HepG2 (cell line): ENCODE data around the gene SEH1L. TPM values are rescaled to one million over a fixed set of nuclear protein-coding genes. Genes with fewer than 3 reads are reported as not detected.

Experiments
- ATAC-seq: fragments of 200-7000 bp; cut with Tn5 transposase; 3 replicates; pipeline ENCODE4 v1.9.1; 2020; ENCODE audit warnings: mild to moderate bottlenecking, moderate library complexity
- BruUV-seq: library from RNA; stranded (reverse); fragments of 400-500 nt; replicated peaks from 2 replicates; lab custom pipeline; 2021; lab: Mats Ljungman, UMichigan
- CTCF ChIA-PET: fragments of 300-600 bp; formaldehyde crosslinking; extraction: SDS; loops from one replicate; lab custom pipeline; 2021; ENCODE audit warnings: low total read pairs, inconsistent platforms, low intra/inter-chr PET ratio; lab: Yijun Ruan, JAX
- POLR2A ChIA-PET: fragments of 350-600 bp; sonication (Branson Sonifier 250); formaldehyde crosslinking; loops from one replicate; lab custom pipeline; 2020; ENCODE audit warnings: antibody characterized with exemption, inconsistent platforms; lab: Yijun Ruan, JAX
- DNase-seq: peaks from one replicate; pipeline ENCODE4 v3.0.0-alpha.2; 2015; ENCODE audit warnings: low spot score
- FAIRE-seq: peaks from 3 replicates; lab custom pipeline; 2011; peaks lifted over from hg19 to GRCh38; lab: Jason Lieb, UNC
- H2AFZ ChIP-seq: one replicate; pipeline ENCODE4 v1.6.1; 2011; ENCODE audit warnings: low read length, inconsistent platforms
- H3K27ac ChIP-seq: fragments of 300-600 bp; 3 replicates; pipeline ENCODE4 v1.8.0; 2011; ENCODE audit warnings: mixed run types, mild to moderate bottlenecking, mixed read lengths, low read length, inconsistent platforms; ENCODE audit not compliant: insufficient read depth; ENCODE audit errors: extremely low read length
- H3K27me3 ChIP-seq, 2 experiments: fragments of 200-600 bp in 1 of 2; 2 replicates in 1 of 2; 3 replicates in 1 of 2; pipeline versions ENCODE4 v1.6.0 to v1.8.0; 2011; ENCODE audit warnings: low read length in 2 of 2, mild to moderate bottlenecking in 2 of 2, moderate library complexity in 2 of 2, inconsistent platforms in 1 of 2; ENCODE audit not compliant: insufficient read depth in 2 of 2, control insufficient read depth in 1 of 2
- H3K36me3 ChIP-seq, 2 experiments: fragments of 200-600 bp in 1 of 2; replicated peaks in 1 of 2; 2 replicates in 1 of 2; 3 replicates in 1 of 2; pipeline versions ENCODE4 v1.5.1 to v1.8.0; 2011; ENCODE audit warnings: low read length in 2 of 2, inconsistent platforms in 1 of 2; ENCODE audit not compliant: insufficient read depth in 2 of 2, control insufficient read depth in 1 of 2
- H3K4me1 ChIP-seq: 2 replicates; pipeline ENCODE4 v1.5.1; 2012; ENCODE audit warnings: low read length, inconsistent platforms; ENCODE audit not compliant: insufficient read depth
- H3K4me2 ChIP-seq: 2 replicates; pipeline ENCODE4 v1.6.0; 2011; ENCODE audit warnings: low read depth, low read length, inconsistent platforms
- H3K4me3 ChIP-seq, 3 experiments: fragments of 200-600 bp in 1 of 3; sonication (generic), shearing (Covaris generic) in 1 of 3; replicated peaks in 1 of 3; 2 replicates each; pipeline ENCODE4 v1.5.1; 2011 to 2016; ENCODE audit warnings: low read length in 3 of 3, inconsistent platforms in 2 of 3, low read depth in 2 of 3, mild to moderate bottlenecking in 2 of 3, control low read depth in 1 of 3, mixed read lengths in 1 of 3; ENCODE audit not compliant: insufficient read depth in 1 of 3
- H3K79me2 ChIP-seq: one replicate; pipeline ENCODE4 v1.6.1; 2011; ENCODE audit warnings: low read length, inconsistent platforms; ENCODE audit not compliant: insufficient read depth
- H3K9ac ChIP-seq: 2 replicates; pipeline ENCODE4 v1.6.0; 2011; ENCODE audit warnings: mild to moderate bottlenecking, low read depth, low read length, inconsistent platforms; ENCODE audit not compliant: insufficient read depth
- H3K9me3 ChIP-seq: 2 replicates; pipeline ENCODE4 v1.5.1; 2012; ENCODE audit warnings: mild to moderate bottlenecking, low read length
- H4K20me1 ChIP-seq: 2 replicates; pipeline ENCODE4 v1.6.0; 2011; ENCODE audit warnings: inconsistent platforms, mild to moderate bottlenecking, low read length, moderate library complexity; ENCODE audit not compliant: insufficient read depth
- FOXO4 ChIP-seq: sonication (generic); formaldehyde crosslinking; conservative IDR thresholded peaks from 2 replicates; pipeline ENCODE4 v1.8.1; 2023; ENCODE audit warnings: missing genetic modification reagents
- JUN ChIP-seq: sonication (generic); formaldehyde crosslinking; IDR thresholded peaks from 2 replicates; pipeline ENCODE4 v1.4.0; 2020; ENCODE audit warnings: mild to moderate bottlenecking, missing genetic modification reagents
- KAT7 ChIP-seq: IDR thresholded peaks from 2 replicates; pipeline ENCODE4 v1.6.1; 2018; ENCODE audit warnings: borderline replicate concordance, missing compliant biosample characterization
- KLF15 ChIP-seq: sonication (generic); formaldehyde crosslinking; IDR thresholded peaks from 2 replicates; pipeline ENCODE4 v1.8.1; 2023; ENCODE audit warnings: borderline replicate concordance, mild to moderate bottlenecking, inconsistent platforms, missing genetic modification reagents, mixed read lengths
- NBN ChIP-seq: fragments of 450-650 bp; conservative IDR thresholded peaks from 2 replicates; pipeline ENCODE4 v1.6.1; 2017
- NCOA2 ChIP-seq: sonication (generic); formaldehyde crosslinking; IDR thresholded peaks from 2 replicates; pipeline ENCODE4 v1.8.0; 2022; ENCODE audit warnings: inconsistent platforms
- NFAT5 ChIP-seq: sonication (generic); formaldehyde crosslinking; IDR thresholded peaks from 2 replicates; pipeline ENCODE4 v1.4.0; 2020; ENCODE audit warnings: missing genetic modification reagents
- PBX2 ChIP-seq: IDR thresholded peaks from 2 replicates; pipeline ENCODE4 v1.6.1; 2016; ENCODE audit warnings: control low read depth
- SOX6 ChIP-seq, 2 experiments: fragments of 450-650 bp in 1 of 2; sonication (generic) in 1 of 2; formaldehyde crosslinking in 1 of 2; IDR thresholded peaks; 2 replicates each; pipeline versions ENCODE4 v1.4.0 to v1.6.1; 2017 to 2020; ENCODE audit warnings: antibody characterized with exemption in 1 of 2, mild to moderate bottlenecking in 1 of 2, missing genetic modification reagents in 1 of 2
- TBL1XR1 ChIP-seq: fragments of 150-350 bp; IDR thresholded peaks from 2 replicates; pipeline ENCODE4 v1.6.1; 2014; ENCODE audit warnings: borderline replicate concordance, low read length; ENCODE audit not compliant: partially characterized antibody
- ZFP82 ChIP-seq: sonication (generic); formaldehyde crosslinking; IDR thresholded peaks from 2 replicates; pipeline ENCODE4 v1.5.1; 2020; ENCODE audit warnings: mild to moderate bottlenecking, missing genetic modification reagents, borderline replicate concordance
- ZNF672 ChIP-seq: sonication (generic); formaldehyde crosslinking; IDR thresholded peaks from 2 replicates; pipeline ENCODE4 v1.8.1; 2022; ENCODE audit warnings: missing genetic modification reagents
- ZNF841 ChIP-seq: sonication (generic); formaldehyde crosslinking; IDR thresholded peaks from 2 replicates; pipeline ENCODE4 v1.8.1; 2023; ENCODE audit warnings: missing genetic modification reagents, borderline replicate concordance
- ZZZ3 ChIP-seq: sonication (generic); formaldehyde crosslinking; IDR thresholded peaks from 2 replicates; pipeline ENCODE4 v1.4.0; 2020; ENCODE audit warnings: missing genetic modification reagents, mild to moderate bottlenecking, borderline replicate concordance
- WGBS: methylation state at CpG from one replicate; pipeline ENCODE4 v1.1.6; 2017; ENCODE audit warnings: low lambda C conversion rate; 5-methylcytosine and 5-hydroxymethylcytosine counted together
- in situ Hi-C: cut with HindIII; loops from 2 replicates; pipeline ENCODE4 v1.10.0; 2017; ENCODE audit warnings: low pct_unique_long_range_greater_than_20kb; ENCODE audit not compliant: extremely low pct_ligation_motif_present
- intact Hi-C: fragments of 100-400 bp; cut with micrococcal nuclease; formaldehyde crosslinking; loops from one replicate; pipeline ENCODE4 v1.10.0; 2022; ENCODE audit not compliant: unreplicated experiment
- polyA plus RNA-seq, 8 experiments: library from polyadenylated mRNA; depleted of rRNA in 3 of 8; stranded (reverse) in 7 of 8; unstranded in 1 of 8; fragments of >200 nt; fragmentation: Illumina TruSeq in 4 of 8; extraction: Trizol in 4 of 8; gene quantifications; 2 replicates each; pipeline versions ENCODE4 v1.2.1 to v1.2.3, GENCODE V29; 2011 to 2016; ENCODE audit warnings: low read depth in 4 of 8, missing spikeins in 1 of 8, mixed read lengths in 1 of 8; ENCODE audit not compliant: insufficient read depth in 1 of 8
- total RNA-seq, 5 experiments: library from RNA; depleted of rRNA; stranded (reverse); fragments of >200 nt; fragmentation: Illumina TruSeq; extraction: Trizol; gene quantifications; 2 replicates each; pipeline ENCODE4 v1.2.3, GENCODE V29; 2016; ENCODE audit warnings: low read depth in 1 of 5

The SEH1L gene
- total and polyA plus RNA-seq, 2 of the 13 experiments (the other 11 are each of a cell fraction or from before 2014, with no cell fraction given), result 59.6 to 63.5 TPM

- TF ChIP-seq PBX2 (CRISPR knock-in tag), result no peak
- no peak for TF ChIP-seq ZFP82 (CRISPR knock-in tag)
- no peak for TF ChIP-seq TBL1XR1
- TF ChIP-seq SOX6 (IDR thresholded peaks at IDR 0.05), result no peak
- no peak for TF ChIP-seq SOX6 (CRISPR knock-in tag; IDR thresholded peaks at IDR 0.05)
- TF ChIP-seq KAT7 (CRISPR knock-in tag), result no peak
- TF ChIP-seq NCOA2, result no peak
These were observed 63.9 kb downstream of the SEH1L start (continued) for GRCh38 chr18:13011719-13012118.

- no peak overlapping the region for H3K4me2 ChIP-seq
- H3K27me3 ChIP-seq, result no peaks in the 10 kb centered on the region
- no peak for FAIRE-seq
- intact Hi-C loops (no loop called here), in situ Hi-C loops (loop anchor here (25.0 kb wide), 1 partner anchor 623 kb away; no protein-coding TSS in a partner anchor)
- no peak for DNase-seq
- H2AFZ ChIP-seq, result no peak overlapping the region
- H3K9me3 ChIP-seq, result no peaks in the 10 kb centered on the region
- POLR2A ChIA-PET, result no interaction called here
- no peaks in the 10 kb centered on the region; the same call in 1 of the 2 replicates for H3K4me1 ChIP-seq
- BruUV-seq, result no TSS peak
- H3K79me2 ChIP-seq, result no peaks in the 10 kb centered on the region
- 90% methylated on average over 2 of the region's 2 CpGs for WGBS
- H3K4me3 ChIP-seq, result no peak overlapping the region
- H3K27ac ChIP-seq, result no peak overlapping the region
- no peak overlapping the region for H3K9ac ChIP-seq
- H3K36me3 ChIP-seq, result peaks cover 15 to 60% of the 10 kb centered on the region in 2 experiments
- H4K20me1 ChIP-seq, result no peaks in the 10 kb centered on the region
- ATAC-seq, result no peak
- CTCF ChIA-PET, result no interaction called here
- no peak for TF ChIP-seq NFAT5 (CRISPR knock-in tag)
- TF ChIP-seq ZNF672 (CRISPR knock-in tag), result no peak
- no peak for TF ChIP-seq ZZZ3 (CRISPR knock-in tag)
- no peak for TF ChIP-seq FOXO4
- no peak for TF ChIP-seq KLF15 (CRISPR knock-in tag)
- no peak for TF ChIP-seq NBN
- TF ChIP-seq JUN (CRISPR knock-in tag), result no peak
- TF ChIP-seq ZNF841, result no peak
These were observed 66.4 kb downstream of the SEH1L start for GRCh38 chr18:13014232-13014631.
